OCI-LY7 (cell line): Measurements from ENCODE around the gene MESD. TPM values are rescaled to one million over a fixed set of nuclear protein-coding genes. Genes with fewer than 3 reads are reported as not detected.

Experiments used
- BruUV-seq: library from RNA; stranded (reverse); fragments of 400-500 nt; replicated peaks from 2 replicates; lab custom pipeline; 2021; lab: Mats Ljungman, UMichigan
- CTCF ChIA-PET: fragments of 300-600 bp; sonication (Branson Sonifier 250); formaldehyde crosslinking; loops from one replicate; lab custom pipeline; 2022; ENCODE audit warnings: antibody characterized with exemption; ENCODE audit not compliant: unreplicated experiment; lab: Charles Lee
- POLR2A ChIA-PET: fragments of 300-600 bp; sonication (Branson Sonifier 250); formaldehyde crosslinking; loops from one replicate; lab custom pipeline; 2022; ENCODE audit warnings: antibody characterized with exemption; lab: Charles Lee
- DNase-seq: peaks from one replicate; pipeline ENCODE4 v3.0.0-alpha.2; 2015; ENCODE audit warnings: low spot score
- H2AFZ ChIP-seq: fragments of 200-600 bp; sonication (generic), shearing (Covaris generic); 2 replicates; pipeline ENCODE4 v1.6.1; 2014; ENCODE audit warnings: mild to moderate bottlenecking, antibody characterized with exemption, low read length, moderate library complexity
- H3K27ac ChIP-seq: fragments of 200-600 bp; sonication (generic); 2 replicates; pipeline ENCODE4 v1.5.1; 2014; ENCODE audit warnings: mixed run types, low read depth, mild to moderate bottlenecking, moderate library complexity, low read length, inconsistent platforms; ENCODE audit not compliant: poor library complexity, severe bottlenecking
- H3K36me3 ChIP-seq: fragments of 200-600 bp; sonication (generic); 2 replicates; pipeline ENCODE4 v1.6.1; 2014; ENCODE audit warnings: mild to moderate bottlenecking, antibody characterized with exemption, low read length, moderate library complexity, mixed read lengths; ENCODE audit not compliant: insufficient read depth
- H3K4me1 ChIP-seq: fragments of 200-600 bp; sonication (generic); 2 replicates; pipeline ENCODE4 v1.5.1; 2014; ENCODE audit warnings: mild to moderate bottlenecking, low read length; ENCODE audit not compliant: insufficient read depth, poor library complexity, severe bottlenecking
- H3K4me2 ChIP-seq: fragments of 200-600 bp; sonication (generic); 2 replicates; pipeline ENCODE4 v1.6.1; 2014; ENCODE audit warnings: mild to moderate bottlenecking, low read length
- H3K4me3 ChIP-seq: fragments of 200-600 bp; sonication (generic); 2 replicates; pipeline ENCODE4 v1.5.1; 2014; ENCODE audit warnings: mild to moderate bottlenecking, low read depth, low read length; ENCODE audit not compliant: poor library complexity, severe bottlenecking
- H3K79me2 ChIP-seq: fragments of 200-600 bp; sonication (generic); 2 replicates; pipeline ENCODE4 v1.6.1; 2016; ENCODE audit warnings: low read depth, mild to moderate bottlenecking, low read length, moderate library complexity, mixed read lengths; ENCODE audit not compliant: insufficient read depth
- H3K9me2 ChIP-seq: fragments of 200-600 bp; sonication (generic); 2 replicates; pipeline ENCODE4 v1.6.1; 2016; ENCODE audit warnings: mild to moderate bottlenecking, low read length, mixed read lengths; ENCODE audit not compliant: insufficient read depth
- H3K9me3 ChIP-seq: fragments of 200-600 bp; sonication (generic); 2 replicates; pipeline ENCODE4 v1.6.1; 2014; ENCODE audit warnings: mild to moderate bottlenecking, mixed run types, low read length, mixed read lengths
- H4K20me1 ChIP-seq: fragments of 200-600 bp; sonication (generic); 2 replicates; pipeline ENCODE4 v1.6.1; 2014; ENCODE audit warnings: mild to moderate bottlenecking, antibody characterized with exemption, low read length, moderate library complexity, mixed read lengths; ENCODE audit not compliant: insufficient read depth
- EZH2phosphoT487 ChIP-seq: fragments of 200-600 bp; sonication (generic); IDR thresholded peaks from 2 replicates; pipeline ENCODE4 v1.6.1; 2018; ENCODE audit warnings: low read depth, borderline replicate concordance, mild to moderate bottlenecking, mixed run types, antibody characterized with exemption, low read length, moderate library complexity, mixed read lengths
- intact Hi-C: fragments of 100-400 bp; cut with micrococcal nuclease; formaldehyde crosslinking; loops from one replicate; pipeline ENCODE4 v1.10.0; 2022; ENCODE audit not compliant: unreplicated experiment
- total RNA-seq, 2 experiments: library from RNA; depleted of rRNA in 1 of 2; stranded (reverse); fragments of >200 nt in 1 of 2; shearing (Covaris generic) in 1 of 2; gene quantifications; 2 replicates each; pipeline ENCODE4 v1.2.3, GENCODE V29; 2014 to 2022
- TF ChIP-seq, protein P1 (sequence below): fragments of 200-600 bp; sonication (generic); conservative IDR thresholded peaks from 2 replicates; pipeline ENCODE4 v1.5.1; 2014; ENCODE audit warnings: mild to moderate bottlenecking, antibody characterized with exemption, low read length, moderate library complexity, mixed read lengths

MESD gene
- total RNA-seq, 2 experiments from 2014 or later, result 17.3 to 27.7 TPM

DNA sequence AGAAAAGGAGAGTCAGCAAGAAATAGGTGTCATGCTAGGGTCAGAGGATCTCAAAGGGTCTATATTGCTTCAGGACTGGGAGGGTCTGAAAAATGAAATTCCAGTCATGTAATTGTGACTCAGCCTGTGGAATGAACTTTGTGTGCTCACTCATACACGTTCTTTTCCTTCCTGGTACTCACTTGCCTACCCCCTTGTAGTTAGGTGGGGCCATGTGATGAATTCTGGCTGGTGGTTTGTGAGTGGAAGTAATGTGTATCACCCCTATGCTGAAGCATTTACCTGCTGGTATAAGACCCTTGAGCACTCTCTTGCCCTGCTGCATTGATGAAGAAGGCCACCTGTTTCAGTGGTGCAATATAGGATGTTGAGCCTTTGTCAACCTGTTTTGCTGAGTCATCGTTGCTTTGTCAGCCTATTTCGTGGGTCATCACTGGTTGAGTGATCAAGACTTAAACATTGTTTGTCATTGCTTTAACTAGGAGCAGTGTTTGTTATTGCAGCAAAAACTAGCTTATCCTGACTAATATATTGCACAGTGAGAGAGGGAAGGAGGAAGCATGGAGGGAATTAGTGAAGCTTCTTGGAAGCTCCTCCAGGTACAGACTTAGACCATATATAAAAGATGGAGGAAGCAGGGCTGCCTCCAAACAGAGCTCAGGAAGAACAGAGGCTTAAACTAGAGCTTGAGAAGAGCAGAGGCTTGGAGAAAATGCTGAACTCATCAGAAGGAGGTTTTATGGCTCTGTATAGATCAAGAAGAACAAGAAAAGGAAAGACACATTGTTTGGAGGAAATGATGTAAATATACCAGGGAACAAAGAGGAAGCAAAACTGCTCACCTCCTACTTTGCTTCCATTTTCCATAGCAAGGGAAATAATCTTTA is 40.0 kb upstream of the MESD start:
- no peaks in the 10 kb centered on the region for H4K20me1 ChIP-seq
- H3K4me2 ChIP-seq, result no peak overlapping the region
- H3K9me3 ChIP-seq, result no peaks in the 10 kb centered on the region
- ChIA-PET POLR2A (interaction anchor here (0.6 to 0.9 kb wide), 2 partner anchors 16 to 1116 kb away, joined by 3 to 6 read pairs; no protein-coding TSS in a partner anchor), CTCF (no interaction called here)
- H3K27ac ChIP-seq, result no peak overlapping the region
- no peaks in the 10 kb centered on the region for H3K36me3 ChIP-seq
- BruUV-seq, result no TSS peak
- H3K4me3 ChIP-seq, result no peak overlapping the region
- H3K4me1 ChIP-seq, result peaks cover 6% of the 10 kb centered on the region
- intact Hi-C loops, result no loop called here
- no peaks in the 10 kb centered on the region for H3K79me2 ChIP-seq
- peak; percentile 4 for DNase-seq
- TF ChIP-seq, protein P1, sequence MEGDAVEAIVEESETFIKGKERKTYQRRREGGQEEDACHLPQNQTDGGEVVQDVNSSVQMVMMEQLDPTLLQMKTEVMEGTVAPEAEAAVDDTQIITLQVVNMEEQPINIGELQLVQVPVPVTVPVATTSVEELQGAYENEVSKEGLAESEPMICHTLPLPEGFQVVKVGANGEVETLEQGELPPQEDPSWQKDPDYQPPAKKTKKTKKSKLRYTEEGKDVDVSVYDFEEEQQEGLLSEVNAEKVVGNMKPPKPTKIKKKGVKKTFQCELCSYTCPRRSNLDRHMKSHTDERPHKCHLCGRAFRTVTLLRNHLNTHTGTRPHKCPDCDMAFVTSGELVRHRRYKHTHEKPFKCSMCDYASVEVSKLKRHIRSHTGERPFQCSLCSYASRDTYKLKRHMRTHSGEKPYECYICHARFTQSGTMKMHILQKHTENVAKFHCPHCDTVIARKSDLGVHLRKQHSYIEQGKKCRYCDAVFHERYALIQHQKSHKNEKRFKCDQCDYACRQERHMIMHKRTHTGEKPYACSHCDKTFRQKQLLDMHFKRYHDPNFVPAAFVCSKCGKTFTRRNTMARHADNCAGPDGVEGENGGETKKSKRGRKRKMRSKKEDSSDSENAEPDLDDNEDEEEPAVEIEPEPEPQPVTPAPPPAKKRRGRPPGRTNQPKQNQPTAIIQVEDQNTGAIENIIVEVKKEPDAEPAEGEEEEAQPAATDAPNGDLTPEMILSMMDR, result no peak
- TF ChIP-seq EZH2phosphoT487, result no peak
- H2AFZ ChIP-seq, result no peak overlapping the region
- H3K9me2 ChIP-seq, result no peaks in the 10 kb centered on the region

DNA sequence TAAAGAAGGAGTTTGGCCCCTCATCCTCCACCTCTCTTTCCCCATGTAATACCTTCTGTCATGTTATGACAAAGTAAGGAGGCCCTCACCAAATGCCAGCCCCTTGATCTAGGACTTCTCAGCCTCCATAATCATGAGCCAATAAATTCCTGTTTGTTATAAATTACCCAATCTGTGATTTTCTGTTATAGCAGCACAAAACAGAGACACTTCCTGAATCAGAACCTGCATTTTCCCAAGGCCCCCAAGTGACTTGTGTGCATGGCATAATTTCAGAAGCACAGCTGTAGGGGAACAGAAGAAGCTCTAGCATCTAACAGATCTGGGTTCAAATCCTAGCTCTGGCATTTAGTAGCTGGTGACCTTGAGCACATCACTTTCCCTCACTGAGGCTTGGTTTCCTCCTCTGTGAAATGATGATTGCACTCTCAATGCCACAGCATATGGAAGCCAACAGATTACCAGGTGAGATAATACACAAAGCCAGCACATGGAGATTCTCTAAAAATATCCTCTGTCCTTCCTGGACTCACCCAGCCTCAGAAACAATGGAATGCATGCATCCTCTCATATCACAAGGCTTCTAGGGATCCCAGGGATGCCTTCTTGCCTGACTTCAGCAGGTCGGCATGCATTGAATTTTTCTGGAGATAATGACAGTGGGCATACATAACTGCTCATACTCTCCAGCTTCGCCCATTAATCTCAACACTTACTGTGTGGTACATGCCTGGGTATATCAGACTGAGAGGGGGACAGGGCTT is 37.4 kb upstream of the MESD start:
- CTCF ChIA-PET, result no interaction called here
- BruUV-seq, result no TSS peak

More for the DNA sequence above, 37.4 kb upstream of the MESD start:
- no peaks in the 10 kb centered on the region for H3K9me3 ChIP-seq
- TF ChIP-seq, protein P1, result no peak
- TF ChIP-seq EZH2phosphoT487, result no peak
- no peak overlapping the region for H2AFZ ChIP-seq
- H3K79me2 ChIP-seq, result no peaks in the 10 kb centered on the region
- no peak overlapping the region for H3K4me2 ChIP-seq
- no peak overlapping the region for H3K27ac ChIP-seq
- H4K20me1 ChIP-seq, result no peaks in the 10 kb centered on the region
- H3K4me3 ChIP-seq, result no peak overlapping the region
- peaks cover 13% of the 10 kb centered on the region for H3K4me1 ChIP-seq
- POLR2A ChIA-PET, result no interaction called here
- intact Hi-C loops, result no loop called here
- no peaks in the 10 kb centered on the region for H3K9me2 ChIP-seq
- no peak for DNase-seq
- no peaks in the 10 kb centered on the region for H3K36me3 ChIP-seq
